RWPE1 (cell line): ENCODE data around the gene DPY19L3.
"Not testable (repeated sequence)": the region's sequence is repeated elsewhere in the genome, so short reads cannot be mapped to it uniquely, and the experiment has no call there.

Experiments
- CTCF ChIA-PET: fragments of 350-600 bp; sonication (Branson Sonifier 250); formaldehyde crosslinking; extraction: SDS; loops from one replicate; lab custom pipeline; 2021; lab: Yijun Ruan, JAX
- POLR2A ChIA-PET: fragments of 400-600 bp; formaldehyde crosslinking; extraction: SDS; loops from one replicate; lab custom pipeline; 2020; ENCODE audit warnings: antibody characterized with exemption; ENCODE audit not compliant: low non-redundant PET; lab: Yijun Ruan, JAX
- DNase-seq: peaks from one replicate; pipeline ENCODE4 v3.0.0; 2012; ENCODE audit warnings: low spot score
- H3K27ac ChIP-seq: fragments of 450-650 bp; 2 replicates; pipeline ENCODE4 v1.5.1; 2017
- CTCF ChIP-seq: fragments of 450-650 bp; conservative IDR thresholded peaks from 2 replicates; pipeline ENCODE4 v1.5.1; 2017; ENCODE audit warnings: low read depth, mild to moderate bottlenecking

Gene DPY19L3

DNA sequence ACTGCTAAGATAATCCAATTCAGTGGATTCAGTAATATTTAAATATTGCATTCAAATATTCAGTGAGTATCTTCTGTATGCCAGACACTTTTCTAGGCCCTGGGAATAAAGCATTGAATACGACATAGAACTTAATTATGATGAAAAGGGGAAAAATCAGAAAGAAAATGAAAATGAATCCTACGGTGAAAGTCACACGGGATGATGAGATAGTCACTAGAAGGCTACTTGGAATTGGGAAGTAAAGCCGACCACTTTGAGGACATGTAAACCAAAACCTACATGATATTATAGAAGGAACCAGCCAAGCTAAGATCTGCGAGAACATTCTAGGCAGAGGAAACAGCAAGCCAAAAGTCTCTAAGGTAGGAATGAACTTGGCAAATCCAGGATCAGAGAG is 10.1 kb downstream of the DPY19L3 start:
- CTCF ChIA-PET, result no interaction called here
- TF ChIP-seq CTCF, result no peak
- DNase-seq, result no peak
- POLR2A ChIA-PET, result no interaction called here
- no peak overlapping the region for H3K27ac ChIP-seq

- no peak overlapping the region for H3K27ac ChIP-seq
- CTCF ChIA-PET, result interaction anchor here (0.6 kb wide), 2 partner anchors 24 to 180 kb away, joined by 3 to 9 read pairs; no protein-coding TSS in a partner anchor
- no peak for DNase-seq
- TF ChIP-seq CTCF, result no peak
- POLR2A ChIA-PET, result no interaction called here
These were observed 11.3 kb downstream of the DPY19L3 start for GRCh38 chr19:32416749-32417456.

GRCh38 chr19:32418155-32418554 is 12.6 kb downstream of the DPY19L3 start:
- ChIA-PET CTCF (interaction anchor here (0.7 kb wide), 2 partner anchors 72 to 1015 kb away, joined by 3 to 4 read pairs; no protein-coding TSS in a partner anchor), POLR2A (no interaction called here)
- TF ChIP-seq CTCF, result no peak
- no peak overlapping the region for H3K27ac ChIP-seq
- DNase-seq, result no peak

DNA sequence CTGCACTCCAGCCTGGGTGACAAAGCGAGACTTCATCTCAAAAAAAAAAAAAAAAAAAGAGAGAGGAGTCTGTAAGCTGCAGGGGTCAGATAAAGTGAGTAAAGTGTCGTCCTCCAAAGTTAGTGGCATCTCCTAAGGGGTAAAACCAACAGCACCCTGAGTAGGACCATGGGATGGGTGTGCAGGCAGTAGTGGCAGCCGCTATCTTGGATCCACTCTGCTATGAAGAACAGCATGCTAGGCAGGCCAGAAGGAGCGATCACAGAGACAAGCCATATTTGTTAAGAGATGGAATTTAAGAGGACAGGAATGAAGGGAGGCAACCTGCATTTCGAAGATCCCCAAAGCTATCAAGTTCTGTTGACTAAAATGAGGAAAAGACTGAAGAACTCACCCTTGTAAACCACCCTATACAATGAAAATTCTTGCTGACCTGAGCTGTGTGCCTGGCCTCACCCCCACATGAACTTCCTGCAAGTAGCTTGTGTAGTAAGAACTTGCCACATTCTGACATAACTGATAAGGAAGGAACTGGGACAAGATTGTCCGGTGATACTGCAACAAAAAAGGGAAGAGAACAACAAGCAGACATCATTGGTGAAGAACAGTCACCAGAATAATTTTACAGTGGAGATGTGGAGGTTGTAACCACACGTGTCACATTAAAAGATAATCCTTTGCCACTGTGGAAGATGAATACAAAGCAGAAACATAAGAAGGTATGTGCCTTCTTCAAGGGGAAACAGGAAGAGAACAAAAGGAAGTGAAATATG is 16.2 kb downstream of the DPY19L3 start:
- ChIA-PET POLR2A (no interaction called here), CTCF (interaction anchor here (0.6 kb wide), 1 partner anchor 723 kb away, joined by 4 read pairs; no protein-coding TSS in a partner anchor)
- DNase-seq, result no peak
- TF ChIP-seq CTCF, result no peak
- no peak overlapping the region for H3K27ac ChIP-seq

DNA sequence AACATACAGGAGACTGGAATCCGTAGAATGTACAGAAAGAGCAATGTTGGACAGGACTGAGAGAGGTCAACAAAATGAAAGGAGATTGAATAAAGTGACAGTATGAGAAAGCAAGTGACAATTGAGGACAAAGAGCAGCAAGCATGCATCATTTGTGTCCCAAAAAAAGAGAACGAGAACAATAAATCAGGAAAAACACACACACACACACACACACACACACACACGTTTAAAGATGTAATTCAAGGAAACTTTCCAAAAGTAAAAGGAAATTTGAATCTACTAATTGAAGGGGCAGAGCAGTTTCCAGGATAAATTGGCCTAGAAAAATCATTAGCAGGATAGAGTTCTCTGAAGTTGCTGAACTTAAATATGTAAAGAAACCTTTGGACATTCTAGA is 16.9 kb downstream of the DPY19L3 start:
- POLR2A ChIA-PET, result no interaction called here
- H3K27ac ChIP-seq, result no peak overlapping the region
- DNase-seq, result no peak
- CTCF ChIA-PET, result no interaction called here
- no peak for TF ChIP-seq CTCF

- DNase-seq, CTCF ChIA-PET: not testable (repeated sequence)
These were observed 18.4 kb downstream of the DPY19L3 start for GRCh38 chr19:32423944-32424343.

DNA sequence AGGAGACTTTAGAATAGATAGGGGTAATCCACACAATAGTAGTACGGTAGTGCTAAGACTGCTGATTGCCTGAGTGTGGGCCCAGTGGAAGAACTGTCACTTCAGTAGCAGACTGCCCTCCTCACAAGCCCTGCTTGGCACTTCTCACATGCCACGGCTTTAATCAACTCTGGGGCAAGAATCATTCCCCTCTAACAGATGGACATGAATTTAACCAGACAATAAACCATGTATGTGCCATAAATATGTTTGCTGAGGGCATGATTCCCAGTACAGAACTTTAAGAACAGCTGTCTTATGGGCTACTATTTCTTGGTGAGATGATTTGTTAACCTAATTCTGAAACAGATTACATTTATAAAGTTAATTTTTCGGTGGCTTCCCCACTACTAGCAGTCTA is 22.0 kb downstream of the DPY19L3 start:
- ChIA-PET POLR2A (no interaction called here), CTCF (no interaction called here)
- no peak for TF ChIP-seq CTCF
- no peak overlapping the region for H3K27ac ChIP-seq
- DNase-seq, result no peak

More at GRCh38 chr19:32423944-32424343, 18.4 kb downstream of the DPY19L3 start:
- POLR2A ChIA-PET, H3K27ac ChIP-seq: not testable (repeated sequence)
